Femur (tissue), 1 donor: ENCODE measurements around the gene ANKRD37.

Source experiments
- DNase-seq: peaks from one replicate; pipeline ENCODE4 v3.0.0-alpha.2; 2017

The ANKRD37 gene

GRCh38 chr4:185381288-185382196 lies 15.1 kb upstream of the ANKRD37 start:
- DNase-seq, result no peak

- DNase-seq, result no peak
Observed at GRCh38 chr4:185382754-185383153, 13.9 kb upstream of the ANKRD37 start.

GRCh38 chr4:185383451-185383850 lies 13.2 kb upstream of the ANKRD37 start:
- no peak for DNase-seq

- no peak for DNase-seq
Observed at GRCh38 chr4:185384061-185384460, 12.6 kb upstream of the ANKRD37 start.

GRCh38 chr4:185384930-185385331 lies 11.7 kb upstream of the ANKRD37 start:
- DNase-seq, result peak; percentile 33

GRCh38 chr4:185387957-185388356 lies 8.7 kb upstream of the ANKRD37 start:
- no peak for DNase-seq

GRCh38 chr4:185390941-185391340 lies 5.7 kb upstream of the ANKRD37 start:
- DNase-seq, result no peak

- DNase-seq, result no peak
Observed at GRCh38 chr4:185392156-185392555, 4.5 kb upstream of the ANKRD37 start.

- no peak for DNase-seq
Observed at GRCh38 chr4:185394568-185395237, 1.9 kb upstream of the ANKRD37 start.

- DNase-seq, result no peak
Observed at GRCh38 chr4:185395238-185395955, 1.2 kb upstream of the ANKRD37 start, which contains the start of gene LRP2BP. LRP2BP (minus strand) TSS chr4:185395924; CDS start chr4:185378186, 17,738 bp downstream.

GRCh38 chr4:185395956-185396723 lies 501 bp upstream of the ANKRD37 start:
- peak; percentile 98 for DNase-seq

- DNase-seq, result no peak
Observed at GRCh38 chr4:185398618-185399017, 2.0 kb downstream of the ANKRD37 start.

GRCh38 chr4:185399466-185399865 lies 2.8 kb downstream of the ANKRD37 start:
- DNase-seq, result no peak

GRCh38 chr4:185404031-185404430 lies 7.4 kb downstream of the ANKRD37 start:
- DNase-seq, result no peak

- DNase-seq, result no peak
Observed at GRCh38 chr4:185405296-185405999, 8.8 kb downstream of the ANKRD37 start.

- DNase-seq, result no peak
Observed at GRCh38 chr4:185408432-185408831, 11.8 kb downstream of the ANKRD37 start.

GRCh38 chr4:185411849-185412248 lies 15.2 kb downstream of the ANKRD37 start:
- no peak for DNase-seq

- DNase-seq, result no peak
Observed at GRCh38 chr4:185412412-185412811, 15.8 kb downstream of the ANKRD37 start.

- DNase-seq, result no peak
Observed at GRCh38 chr4:185416955-185417354, 20.3 kb downstream of the ANKRD37 start.

GRCh38 chr4:185421366-185422124 lies 24.9 kb downstream of the ANKRD37 start:
- no peak for DNase-seq
